HEK293 (cell line): ENCODE data around the gene LY6G6F.

ENCODE experiments used
- EGR2 ChIP-seq: fragments of 450-650 bp; formaldehyde crosslinking; IDR thresholded peaks from 2 replicates; pipeline ENCODE4 v1.5.1; 2016; ENCODE audit warnings: low read depth, missing biosample characterization, missing genetic modification characterization
- KLF9 ChIP-seq: fragments of 450-650 bp; formaldehyde crosslinking; IDR thresholded peaks from 2 replicates; pipeline ENCODE4 v1.5.1; 2016; ENCODE audit warnings: missing biosample characterization, missing genetic modification characterization, low read depth
- YY2 ChIP-seq: fragments of 450-650 bp; formaldehyde crosslinking; IDR thresholded peaks from 2 replicates; pipeline ENCODE4 v1.5.1; 2016; ENCODE audit warnings: missing biosample characterization, missing genetic modification characterization
- ZBTB10 ChIP-seq: fragments of 450-650 bp; formaldehyde crosslinking; IDR thresholded peaks from 2 replicates; pipeline ENCODE4 v1.5.1; 2016; ENCODE audit warnings: missing biosample characterization, missing genetic modification characterization
- ZBTB17 ChIP-seq: fragments of 450-650 bp; formaldehyde crosslinking; IDR thresholded peaks from 2 replicates; pipeline ENCODE4 v1.5.1; 2016; ENCODE audit warnings: missing biosample characterization, missing genetic modification characterization
- ZBTB48 ChIP-seq: fragments of 450-650 bp; formaldehyde crosslinking; IDR thresholded peaks from 2 replicates; pipeline ENCODE4 v1.5.1; 2016; ENCODE audit warnings: missing biosample characterization, missing genetic modification characterization
- ZFP3 ChIP-seq: fragments of 450-650 bp; formaldehyde crosslinking; IDR thresholded peaks from 2 replicates; pipeline ENCODE4 v1.5.1; 2016; ENCODE audit warnings: low read depth, missing biosample characterization, missing genetic modification characterization
- ZIC2 ChIP-seq: fragments of 450-650 bp; formaldehyde crosslinking; IDR thresholded peaks from 2 replicates; pipeline ENCODE4 v1.5.1; 2016; ENCODE audit warnings: missing biosample characterization, missing genetic modification characterization
- ZNF121 ChIP-seq: fragments of 450-650 bp; formaldehyde crosslinking; IDR thresholded peaks from 2 replicates; pipeline ENCODE4 v1.5.1; 2016; ENCODE audit warnings: missing biosample characterization, missing genetic modification characterization
- ZNF16 ChIP-seq: fragments of 450-650 bp; formaldehyde crosslinking; IDR thresholded peaks from 2 replicates; pipeline ENCODE4 v1.5.1; 2016; ENCODE audit warnings: low read depth, missing biosample characterization, missing genetic modification characterization
- ZNF175 ChIP-seq: fragments of 450-650 bp; formaldehyde crosslinking; IDR thresholded peaks from 2 replicates; pipeline ENCODE4 v1.5.1; 2016; ENCODE audit warnings: missing biosample characterization, missing genetic modification characterization
- ZNF202 ChIP-seq: fragments of 450-650 bp; formaldehyde crosslinking; IDR thresholded peaks from 2 replicates; pipeline ENCODE4 v1.5.1; 2016; ENCODE audit warnings: missing biosample characterization, missing genetic modification characterization, borderline replicate concordance
- ZNF239 ChIP-seq: fragments of 450-650 bp; formaldehyde crosslinking; IDR thresholded peaks from 2 replicates; pipeline ENCODE4 v1.5.1; 2016; ENCODE audit warnings: missing biosample characterization, missing genetic modification characterization
- ZNF274 ChIP-seq, 2 experiments: fragments of 200-500 bp in 1 of 2; fragments of 450-650 bp in 1 of 2; sonication (Bioruptor generic) in 1 of 2; formaldehyde crosslinking in 1 of 2; IDR thresholded peaks; 2 replicates each; pipeline versions ENCODE4 v1.5.1 to v1.6.1; 2014 to 2016; ENCODE audit warnings: borderline replicate concordance in 1 of 2, inconsistent platforms in 1 of 2, low read length in 1 of 2, missing biosample characterization in 1 of 2, missing genetic modification characterization in 1 of 2
- ZNF302 ChIP-seq: fragments of 450-650 bp; formaldehyde crosslinking; IDR thresholded peaks from 2 replicates; pipeline ENCODE4 v1.5.1; 2016; ENCODE audit warnings: missing biosample characterization, missing genetic modification characterization, low read depth
- ZNF311 ChIP-seq: fragments of 450-650 bp; formaldehyde crosslinking; IDR thresholded peaks from 2 replicates; pipeline ENCODE4 v1.5.1; 2017; ENCODE audit warnings: missing biosample characterization, missing genetic modification characterization, borderline replicate concordance
- ZNF398 ChIP-seq: fragments of 450-650 bp; formaldehyde crosslinking; IDR thresholded peaks from 2 replicates; pipeline ENCODE4 v1.5.1; 2017; ENCODE audit warnings: missing biosample characterization, missing genetic modification characterization
- ZNF423 ChIP-seq: fragments of 450-650 bp; formaldehyde crosslinking; IDR thresholded peaks from 2 replicates; pipeline ENCODE4 v1.5.1; 2016; ENCODE audit warnings: missing biosample characterization, missing genetic modification characterization
- ZNF514 ChIP-seq: fragments of 450-650 bp; formaldehyde crosslinking; IDR thresholded peaks from 2 replicates; pipeline ENCODE4 v1.5.1; 2016; ENCODE audit warnings: missing biosample characterization, missing genetic modification characterization
- ZNF548 ChIP-seq: fragments of 450-650 bp; formaldehyde crosslinking; IDR thresholded peaks from 2 replicates; pipeline ENCODE4 v1.5.1; 2016; ENCODE audit warnings: missing biosample characterization, missing genetic modification characterization
- ZNF621 ChIP-seq: fragments of 450-650 bp; formaldehyde crosslinking; IDR thresholded peaks from 2 replicates; pipeline ENCODE4 v1.5.1; 2017; ENCODE audit warnings: missing biosample characterization, missing genetic modification characterization
- ZNF660 ChIP-seq: fragments of 450-650 bp; IDR thresholded peaks from 2 replicates; pipeline ENCODE4 v1.5.1; 2018; ENCODE audit warnings: missing biosample characterization, mild to moderate bottlenecking, missing genetic modification characterization
- ZNF664 ChIP-seq: fragments of 450-650 bp; formaldehyde crosslinking; IDR thresholded peaks from 2 replicates; pipeline ENCODE4 v1.5.1; 2016; ENCODE audit warnings: missing biosample characterization, missing genetic modification characterization
- ZNF677 ChIP-seq: fragments of 450-650 bp; IDR thresholded peaks from 2 replicates; pipeline ENCODE4 v1.5.0; 2018; ENCODE audit warnings: missing biosample characterization, mild to moderate bottlenecking, missing genetic modification characterization, moderate library complexity
- ZNF701 ChIP-seq: fragments of 450-650 bp; formaldehyde crosslinking; IDR thresholded peaks from 2 replicates; pipeline ENCODE4 v1.5.1; 2016; ENCODE audit warnings: missing biosample characterization, missing genetic modification characterization
- ZNF704 ChIP-seq: fragments of 450-650 bp; formaldehyde crosslinking; IDR thresholded peaks from 2 replicates; pipeline ENCODE4 v1.5.1; 2016; ENCODE audit warnings: missing biosample characterization, missing genetic modification characterization
- ZNF76 ChIP-seq: fragments of 450-650 bp; formaldehyde crosslinking; IDR thresholded peaks from 2 replicates; pipeline ENCODE4; 2016; ENCODE audit warnings: low read depth, missing biosample characterization, missing genetic modification characterization, borderline replicate concordance
- ZNF792 ChIP-seq: fragments of 450-650 bp; formaldehyde crosslinking; IDR thresholded peaks from 2 replicates; pipeline ENCODE4 v1.5.1; 2016; ENCODE audit warnings: missing biosample characterization, missing genetic modification characterization
- ZNF830 ChIP-seq: fragments of 450-650 bp; IDR thresholded peaks from 2 replicates; pipeline ENCODE4 v1.5.0; 2018; ENCODE audit warnings: missing biosample characterization, missing genetic modification characterization, low read depth, mild to moderate bottlenecking, moderate library complexity
- ZSCAN30 ChIP-seq: fragments of 450-650 bp; IDR thresholded peaks from 2 replicates; pipeline ENCODE4 v1.5.1; 2018; ENCODE audit warnings: missing biosample characterization, mild to moderate bottlenecking, missing genetic modification characterization, moderate library complexity
- TF ChIP-seq, protein P1 (sequence below): fragments of 450-650 bp; formaldehyde crosslinking; IDR thresholded peaks from 2 replicates; pipeline ENCODE4 v1.5.1; 2016; ENCODE audit warnings: missing biosample characterization, missing genetic modification characterization

LY6G6F gene

DNA sequence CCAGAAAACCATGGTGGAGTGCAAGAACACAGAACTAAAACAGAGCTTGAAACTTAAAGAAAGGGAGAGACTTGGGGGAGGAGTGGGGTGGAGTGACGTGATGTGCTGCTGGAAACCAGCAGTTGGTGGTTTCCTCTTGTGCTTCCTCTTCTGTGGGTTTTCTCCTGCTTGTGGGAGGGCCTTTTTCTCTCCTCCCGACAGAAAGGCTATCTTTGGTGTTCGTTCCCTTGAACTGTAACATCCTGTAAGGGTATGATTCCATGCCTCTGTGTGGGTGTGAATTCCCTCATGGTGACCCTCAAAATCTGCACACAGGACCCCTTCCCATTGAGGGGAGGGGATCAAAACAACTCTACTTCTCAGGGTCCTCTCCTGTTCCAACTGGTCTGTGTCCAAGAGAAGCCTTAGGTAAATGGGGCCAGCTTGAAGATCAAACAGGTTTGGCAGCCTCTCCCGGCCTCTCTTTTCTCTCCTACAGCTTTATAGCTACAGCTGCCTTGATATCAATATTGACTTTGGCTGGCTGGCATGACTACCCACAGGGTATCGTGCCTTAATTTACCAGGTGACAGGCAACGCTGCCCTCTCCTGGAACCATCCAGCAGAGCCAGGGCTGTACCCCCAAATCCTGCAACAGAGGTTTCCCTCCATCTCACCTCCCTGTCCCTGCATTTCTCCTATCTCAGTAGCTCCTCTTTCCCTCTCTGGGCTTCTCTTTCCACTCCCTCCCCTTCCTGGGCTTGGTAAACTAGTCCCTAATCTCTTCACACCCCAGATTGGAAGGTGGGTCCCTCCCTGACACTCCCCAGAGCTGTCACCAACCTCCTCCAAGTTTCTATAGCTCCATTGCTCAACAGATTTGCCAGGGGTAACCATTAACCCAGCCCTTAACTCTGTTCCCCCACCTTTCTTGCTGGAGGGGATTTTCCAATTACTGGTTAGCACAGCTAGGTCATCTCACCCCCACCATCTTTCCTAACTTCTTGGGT is 31.6 kb downstream of the LY6G6F start (continued):
- peak; percentile 94 for TF ChIP-seq ZNF398 (tag by site-specific recombination)
- TF ChIP-seq ZBTB48: peak; percentile 62
- TF ChIP-seq ZBTB17 (tag by site-specific recombination): 0 out of 2 replicates have a peak, but pooled peaks have one; percentile 31
- TF ChIP-seq ZFP3: no peak
- TF ChIP-seq ZNF677 (tag by site-specific recombination): no peak
- TF ChIP-seq, protein P1, sequence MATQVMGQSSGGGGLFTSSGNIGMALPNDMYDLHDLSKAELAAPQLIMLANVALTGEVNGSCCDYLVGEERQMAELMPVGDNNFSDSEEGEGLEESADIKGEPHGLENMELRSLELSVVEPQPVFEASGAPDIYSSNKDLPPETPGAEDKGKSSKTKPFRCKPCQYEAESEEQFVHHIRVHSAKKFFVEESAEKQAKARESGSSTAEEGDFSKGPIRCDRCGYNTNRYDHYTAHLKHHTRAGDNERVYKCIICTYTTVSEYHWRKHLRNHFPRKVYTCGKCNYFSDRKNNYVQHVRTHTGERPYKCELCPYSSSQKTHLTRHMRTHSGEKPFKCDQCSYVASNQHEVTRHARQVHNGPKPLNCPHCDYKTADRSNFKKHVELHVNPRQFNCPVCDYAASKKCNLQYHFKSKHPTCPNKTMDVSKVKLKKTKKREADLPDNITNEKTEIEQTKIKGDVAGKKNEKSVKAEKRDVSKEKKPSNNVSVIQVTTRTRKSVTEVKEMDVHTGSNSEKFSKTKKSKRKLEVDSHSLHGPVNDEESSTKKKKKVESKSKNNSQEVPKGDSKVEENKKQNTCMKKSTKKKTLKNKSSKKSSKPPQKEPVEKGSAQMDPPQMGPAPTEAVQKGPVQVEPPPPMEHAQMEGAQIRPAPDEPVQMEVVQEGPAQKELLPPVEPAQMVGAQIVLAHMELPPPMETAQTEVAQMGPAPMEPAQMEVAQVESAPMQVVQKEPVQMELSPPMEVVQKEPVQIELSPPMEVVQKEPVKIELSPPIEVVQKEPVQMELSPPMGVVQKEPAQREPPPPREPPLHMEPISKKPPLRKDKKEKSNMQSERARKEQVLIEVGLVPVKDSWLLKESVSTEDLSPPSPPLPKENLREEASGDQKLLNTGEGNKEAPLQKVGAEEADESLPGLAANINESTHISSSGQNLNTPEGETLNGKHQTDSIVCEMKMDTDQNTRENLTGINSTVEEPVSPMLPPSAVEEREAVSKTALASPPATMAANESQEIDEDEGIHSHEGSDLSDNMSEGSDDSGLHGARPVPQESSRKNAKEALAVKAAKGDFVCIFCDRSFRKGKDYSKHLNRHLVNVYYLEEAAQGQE (tag by site-specific recombination): no peak
- peak; percentile 88 for TF ChIP-seq EGR2 (tag by site-specific recombination)
- TF ChIP-seq ZNF239: no peak
- TF ChIP-seq ZNF621 (tag by site-specific recombination): no peak
- no peak; the same call in 1 of the 2 replicates for TF ChIP-seq ZBTB10 (tag by site-specific recombination)
- TF ChIP-seq ZNF202 (tag by site-specific recombination): no peak
- no peak for TF ChIP-seq ZNF660 (tag by site-specific recombination)
- TF ChIP-seq ZNF701 (tag by site-specific recombination): no peak
- no peak for TF ChIP-seq ZNF548 (tag by site-specific recombination)
- TF ChIP-seq ZNF302 (tag by site-specific recombination): no peak
- TF ChIP-seq ZNF830: no peak
- TF ChIP-seq ZNF311 (tag by site-specific recombination): no peak
- TF ChIP-seq ZNF76 (tag by site-specific recombination): no peak
- no peak for TF ChIP-seq KLF9
- no peak for TF ChIP-seq ZNF175 (tag by site-specific recombination)
- no peak for TF ChIP-seq ZNF16 (tag by site-specific recombination)
- TF ChIP-seq ZNF664 (tag by site-specific recombination): no peak
- TF ChIP-seq ZNF423 (tag by site-specific recombination): no peak
- TF ChIP-seq ZIC2 (tag by site-specific recombination): peak; percentile 47
- no peak for TF ChIP-seq ZSCAN30 (tag by site-specific recombination)
- TF ChIP-seq ZNF121: no peak
- TF ChIP-seq ZNF514 (tag by site-specific recombination): no peak
- TF ChIP-seq ZNF704 (tag by site-specific recombination): no peak
- no peak for TF ChIP-seq ZNF274 (IDR thresholded peaks at IDR 0.05; ENCODE audit: low read length)
- TF ChIP-seq ZNF274 (tag by site-specific recombination; IDR thresholded peaks at IDR 0.05; ENCODE audit: borderline replicate concordance): no peak
- TF ChIP-seq ZNF792 (tag by site-specific recombination): no peak
- no peak for TF ChIP-seq YY2 (tag by site-specific recombination)
